ENCODE measurements around the gene REG1B.
"Not testable (repeated sequence)": the region's sequence is repeated elsewhere in the genome, so short reads cannot be mapped to it uniquely, and the experiment has no call there.

The REG1B gene

DNA sequence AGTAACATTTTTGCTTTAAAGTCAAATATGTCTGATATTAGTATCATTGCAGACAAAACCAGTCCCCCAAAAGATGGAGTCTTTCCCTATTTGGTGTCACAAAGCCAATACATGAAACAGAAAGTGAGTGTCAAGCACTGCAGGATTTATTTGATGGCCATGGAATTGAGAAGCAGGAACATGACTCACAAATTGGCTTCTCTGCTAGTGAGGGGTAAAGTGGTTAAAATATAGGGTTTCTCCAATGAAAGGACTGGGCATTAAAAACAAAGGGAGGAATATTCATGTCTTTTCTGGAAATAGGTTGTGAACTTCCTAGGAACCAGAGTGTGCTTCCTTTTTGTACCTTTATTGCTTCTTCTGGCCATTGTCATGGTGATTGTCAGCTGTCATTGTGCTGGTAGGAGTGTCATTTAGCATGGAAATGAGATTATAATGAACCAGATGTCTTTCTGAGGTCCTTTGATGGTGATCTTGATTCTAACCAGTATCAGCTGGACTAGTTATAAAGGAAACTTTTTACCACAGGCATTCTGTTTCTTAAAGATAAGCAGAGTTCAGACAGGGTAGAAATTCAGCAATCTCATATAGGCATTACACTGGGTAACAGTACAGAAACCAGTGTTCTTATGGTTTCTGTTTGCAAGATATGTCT lies 4.1 kb downstream of the REG1B start:
- no peak for DNase-seq

DNA sequence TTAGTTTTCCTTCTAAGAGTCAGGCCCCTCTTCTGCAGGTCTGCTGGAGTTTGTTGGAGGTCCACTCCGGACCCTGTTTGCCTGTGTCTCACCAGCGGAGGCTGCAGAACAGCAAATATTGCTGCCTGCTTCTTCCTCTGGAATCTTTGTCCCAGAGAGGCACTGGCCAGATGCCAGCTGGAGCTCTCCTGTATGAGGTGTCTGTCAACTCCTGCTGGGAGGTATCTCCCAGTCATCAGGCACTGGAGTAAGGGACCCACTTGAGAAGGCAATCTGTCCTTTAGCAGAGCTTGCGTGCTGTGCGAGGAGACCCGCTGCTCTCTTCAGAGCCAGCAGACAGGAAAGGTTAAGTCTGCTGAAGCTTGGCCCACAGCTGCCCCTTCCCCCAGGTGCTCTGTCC lies 4.8 kb downstream of the REG1B start:
- no peak for DNase-seq

GRCh38 chr2:79071078-79071477 lies 16.7 kb downstream of the REG1B start:
- no peak for DNase-seq

DNA sequence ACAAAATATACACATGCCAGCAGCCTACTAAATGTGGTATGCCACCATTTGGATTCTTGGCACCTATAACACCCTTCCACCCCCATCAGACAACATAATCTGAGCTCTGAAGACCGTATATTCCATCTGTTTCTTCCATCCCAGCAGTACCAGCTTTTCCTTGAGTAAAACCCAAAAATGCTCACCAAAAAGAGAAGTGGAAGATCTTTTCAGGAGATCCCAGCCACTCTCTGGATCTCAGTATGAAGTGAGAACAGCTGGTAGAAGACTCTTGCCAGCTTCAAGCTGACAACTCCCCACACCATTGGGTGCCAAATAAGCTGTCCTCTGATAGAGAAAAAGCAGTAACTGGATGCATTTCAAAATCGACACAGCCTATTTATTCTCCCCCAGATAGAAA lies 22.6 kb downstream of the REG1B start:
- no peak for DNase-seq

DNA sequence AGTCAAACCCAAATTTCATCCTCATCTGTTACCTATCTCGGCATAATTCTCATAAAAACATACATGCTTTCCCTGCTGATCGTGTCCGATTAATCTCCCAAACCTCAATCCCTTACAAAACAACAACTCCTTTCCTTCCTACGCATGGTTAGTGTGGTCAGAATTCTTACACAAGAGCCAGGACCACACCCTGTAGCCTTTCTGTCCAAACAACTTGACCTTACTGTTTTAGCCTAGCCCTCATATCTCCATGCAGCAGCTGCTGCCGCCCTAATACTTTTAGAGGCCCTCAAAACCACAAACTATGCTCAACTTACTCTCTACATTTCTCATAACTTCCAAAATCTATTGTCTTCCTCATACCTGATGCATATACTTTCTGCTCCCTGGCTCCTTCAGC lies 33.0 kb downstream of the REG1B start:
- not testable (repeated sequence) for DNase-seq

GRCh38 chr2:79053486-79053885 lies 34.3 kb downstream of the REG1B start:
- DNase-seq = not testable (repeated sequence)

DNA sequence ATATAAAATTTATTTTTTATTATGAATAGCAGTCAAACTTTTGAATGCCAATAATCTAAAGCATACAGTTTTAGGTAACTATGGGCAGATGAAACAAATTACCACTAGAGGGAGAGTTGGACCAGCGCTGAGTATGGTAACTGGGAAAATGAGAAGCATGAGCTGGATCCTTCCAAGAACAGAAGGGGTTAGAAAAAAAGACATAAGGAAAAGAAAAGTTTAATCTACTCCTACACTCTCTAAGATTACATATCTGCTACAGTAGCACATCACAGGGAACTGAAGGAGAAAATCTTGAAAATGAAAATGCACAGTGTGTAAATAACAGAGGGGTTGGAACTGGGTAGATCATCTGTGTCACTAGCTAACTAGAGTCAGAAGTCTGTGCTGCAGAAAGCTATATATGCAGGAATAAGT lies 46.8 kb downstream of the REG1B start:
- no peak for DNase-seq

DNA sequence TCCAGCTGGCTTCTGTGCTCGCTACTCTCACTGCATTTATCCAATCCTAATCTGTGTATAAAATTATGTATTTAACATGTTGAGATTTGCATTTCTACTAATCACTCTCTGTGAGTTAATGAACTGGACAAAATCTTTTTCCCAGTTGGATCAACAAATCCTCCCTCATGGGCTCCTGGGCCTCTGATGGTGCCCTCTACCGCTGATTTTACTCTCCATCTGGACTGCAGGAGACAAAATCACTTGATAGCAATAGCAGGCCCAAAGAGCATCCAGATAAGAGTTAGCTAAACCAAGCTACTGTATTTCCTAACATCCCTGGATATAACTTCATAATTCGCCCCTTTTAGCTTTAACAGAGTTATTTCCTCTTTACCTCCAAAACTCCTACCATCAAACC lies 47.8 kb downstream of the REG1B start:
- no peak for DNase-seq

All from COR-L47 (cell line).